Measurements from ENCODE around the gene KCND3. TPM values are rescaled to one million over a fixed set of nuclear protein-coding genes. Genes with fewer than 3 reads are reported as not detected.
A peak's percentile ranks its signal among the peaks of the same experiment; 100 is the strongest.

Gene KCND3
- total RNA-seq, 4 donors from 2014 or later = 0.35 to 4.1 (median 0.90) TPM

GRCh38 chr1:111775966-111776365 is 213.5 kb downstream of the KCND3 start:
- Histone ChIP-seq H3K4me3 (no peak overlapping the region), H3K4me1 (no peaks in the 10 kb centered on the region), H3K27me3 (no peaks in the 10 kb centered on the region), H3K36me3 (no peaks in the 10 kb centered on the region), H3K27ac (no peak overlapping the region), H3K9me3 (no peaks in the 10 kb centered on the region)
- no peak for TF ChIP-seq POLR2A (IDR thresholded peaks at IDR 0.05)
- TF ChIP-seq CTCF (IDR thresholded peaks at IDR 0.05) = no peak
- DNase-seq = no peak

DNA sequence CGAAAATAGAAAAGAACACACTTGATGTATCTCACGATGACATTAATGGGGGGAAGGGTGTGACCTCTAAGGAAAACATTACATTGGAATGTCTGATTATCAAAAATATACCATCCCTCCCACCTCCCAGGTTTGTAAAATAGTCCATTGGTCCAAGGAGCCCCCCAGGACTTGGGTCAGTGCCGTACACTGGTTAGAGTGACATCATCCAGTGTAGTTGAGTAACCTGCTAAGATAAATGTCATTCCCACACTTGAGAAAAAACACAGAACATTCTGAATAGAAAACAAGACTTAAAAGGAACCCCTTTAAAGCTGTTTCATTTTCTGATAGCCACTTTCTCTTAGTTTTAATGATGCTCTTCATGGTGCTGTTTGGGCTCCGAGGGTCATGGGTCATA is 218.6 kb downstream of the KCND3 start:
- Histone ChIP-seq H3K4me3 (no peak overlapping the region), H3K36me3 (peaks cover 0 to 27% (median 0%) of the 10 kb centered on the region in 3 donors), H3K9me3 (no peaks in the 10 kb centered on the region), H3K4me1 (no peaks in the 10 kb centered on the region), H3K27me3 (no peaks in the 10 kb centered on the region), H3K27ac (no peak overlapping the region)
- no peak for TF ChIP-seq CTCF (IDR thresholded peaks at IDR 0.05)
- TF ChIP-seq POLR2A (IDR thresholded peaks at IDR 0.05) = no peak
- no peak for DNase-seq

DNA sequence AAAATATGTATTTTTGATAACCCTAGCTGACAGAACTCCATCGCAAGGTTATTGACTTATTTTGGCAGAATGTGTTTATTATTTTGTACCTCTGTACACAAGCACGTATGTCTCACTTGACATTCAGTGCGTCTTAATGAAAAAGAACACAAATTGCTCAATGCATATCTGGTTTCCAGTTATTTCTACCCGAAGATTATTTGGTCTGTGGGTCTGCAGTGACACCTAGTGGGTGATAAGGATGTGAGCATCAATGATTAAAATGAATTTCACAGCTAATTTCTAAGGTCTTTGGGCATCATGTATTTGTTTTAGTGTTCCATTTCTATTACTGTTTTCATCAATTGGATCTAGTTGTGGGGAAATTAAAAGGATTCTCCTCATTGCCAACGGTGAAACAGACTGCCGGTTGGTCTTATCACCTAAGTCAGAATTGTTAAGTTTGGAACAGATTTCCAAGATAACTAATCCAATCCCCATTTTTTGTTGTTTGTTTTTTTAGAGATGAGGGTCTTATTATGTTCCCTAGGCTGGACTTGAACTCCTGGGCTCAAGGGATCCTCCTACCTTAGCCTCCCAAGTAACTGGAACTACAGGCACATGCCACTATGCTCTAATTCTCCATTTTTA is 219.8 kb downstream of the KCND3 start:
- Histone ChIP-seq H3K36me3 (peaks cover 0 to 38% (median 0%) of the 10 kb centered on the region in 3 donors), H3K4me3 (no peak overlapping the region), H3K27ac (no peak overlapping the region), H3K27me3 (no peaks in the 10 kb centered on the region), H3K4me1 (no peaks in the 10 kb centered on the region), H3K9me3 (no peaks in the 10 kb centered on the region)
- DNase-seq = peak in 2 of 3 donors; percentile 29 to 72
- TF ChIP-seq CTCF (IDR thresholded peaks at IDR 0.05) (peak; percentile 62 to 96 (median 86)), POLR2A (IDR thresholded peaks at IDR 0.05) (no peak)

- Histone ChIP-seq H3K27ac (no peak overlapping the region), H3K9me3 (no peaks in the 10 kb centered on the region), H3K36me3 (peaks cover 0 to 48% (median 0%) of the 10 kb centered on the region in 3 donors), H3K27me3 (no peaks in the 10 kb centered on the region), H3K4me3 (no peak overlapping the region), H3K4me1 (no peaks in the 10 kb centered on the region)
- DNase-seq = no peak
- no peak for TF ChIP-seq POLR2A (IDR thresholded peaks at IDR 0.05)
- TF ChIP-seq CTCF (IDR thresholded peaks at IDR 0.05) = no peak
These were observed 220.8 kb downstream of the KCND3 start for GRCh38 chr1:111768625-111769024.

- Histone ChIP-seq H3K27me3 (no peaks in the 10 kb centered on the region), H3K9me3 (no peaks in the 10 kb centered on the region), H3K27ac (no peak overlapping the region), H3K36me3 (peaks cover 0 to 54% (median 0%) of the 10 kb centered on the region in 3 donors), H3K4me1 (no peaks in the 10 kb centered on the region), H3K4me3 (no peak overlapping the region)
- TF ChIP-seq CTCF (IDR thresholded peaks at IDR 0.05) = no peak
- TF ChIP-seq POLR2A (IDR thresholded peaks at IDR 0.05) = no peak
- no peak for DNase-seq
These were observed 221.4 kb downstream of the KCND3 start for GRCh38 chr1:111768023-111768422.

All from Peyer's patch (tissue), 4 donors.